ENCODE results near the gene EIF5. TPM values are rescaled to one million over a fixed set of nuclear protein-coding genes. Genes with fewer than 3 reads are reported as not detected.
A peak's percentile ranks its signal among the peaks of the same experiment; 100 is the strongest.

Gene EIF5
- total and polyA plus RNA-seq, 2 of the 8 experiments (the other 6 are each of a cell fraction or from before 2014, with no cell fraction given) = 179 to 323 TPM

- POLR2A ChIA-PET (ENCODE audit: partially characterized antibody) = no interaction called here
- Histone ChIP-seq H3K23ac (ENCODE audit: insufficient read length) (no peak overlapping the region), H2AK5ac (ENCODE audit: low read depth, low read length) (no peak overlapping the region)
Measured at GRCh38 chr14:103294091-103294490, 39.9 kb upstream of the EIF5 start.

More at GRCh38 chr14:103294091-103294490, 39.9 kb upstream of the EIF5 start:
- Histone ChIP-seq H3K27ac (ENCODE audit: low read depth, low read length) (no peak overlapping the region), H4K8ac (ENCODE audit: extremely low read depth, insufficient read depth, low read length) (peak overlapping the region; percentile 63; the same call in 1 of the 2 replicates), H3K23me2 (ENCODE audit: low read depth, low read length) (no peaks in the 10 kb centered on the region), H2BK15ac (ENCODE audit: low read length) (no peak overlapping the region), H3K9me3 (ENCODE audit: insufficient read depth in 2 of 2, low read depth in 1 of 2, low read length in 1 of 2) (no peaks in the 10 kb centered on the region), H4K20me1 (replicated peaks in 1 of 2; ENCODE audit: control insufficient read depth in 1 of 2, insufficient read depth in 2 of 2, low read length in 2 of 2) (no peaks in the 10 kb centered on the region), H3K9ac (replicated peaks in 1 of 4; ENCODE audit: extremely low read depth in 1 of 4, low read depth in 3 of 4, low read length in 3 of 4) (no peak overlapping the region), H3K79me2 (ENCODE audit: control insufficient read depth in 1 of 2, insufficient read depth in 2 of 2, low read length in 2 of 2) (no peaks in the 10 kb centered on the region), H3K18ac (ENCODE audit: extremely low read depth, low read length) (no peak overlapping the region), H2BK20ac (ENCODE audit: low read length) (no peak overlapping the region), H3K4ac (replicated peaks; ENCODE audit: insufficient read length, low read depth, low read length) (no peak overlapping the region), H3K56ac (replicated peaks; ENCODE audit: insufficient read length, low read depth, low read length) (no peak overlapping the region), H3K79me1 (ENCODE audit: low read depth, low read length) (no peaks in the 10 kb centered on the region), H2AFZ (ENCODE audit: low read length) (no peak overlapping the region), H4K91ac (replicated peaks; ENCODE audit: insufficient read length, low read length) (no peak overlapping the region), H3K36me3 (ENCODE audit: control insufficient read depth in 2 of 4, insufficient read depth in 4 of 4, low read length in 3 of 4) (no peaks in the 10 kb centered on the region), H2BK5ac (ENCODE audit: low read depth, low read length) (no peak overlapping the region), H2BK12ac (ENCODE audit: low read depth, low read length) (no peak overlapping the region), H3K4me2 (ENCODE audit: insufficient read depth in 1 of 2, low read depth in 2 of 2, low read length in 2 of 2) (no peak overlapping the region), H3K14ac (ENCODE audit: insufficient read length) (no peak overlapping the region), H4K5ac (ENCODE audit: insufficient read length, low read depth, low read length) (no peak overlapping the region), H3K4me1 (replicated peaks in 1 of 4; ENCODE audit: control insufficient read depth in 3 of 4, insufficient read depth in 4 of 4, low read length in 3 of 4) (no peaks in the 10 kb centered on the region), H2BK120ac (replicated peaks; ENCODE audit: low read depth, low read length) (no peak overlapping the region), H3K27me3 (replicated peaks in 1 of 4; ENCODE audit: control insufficient read depth in 3 of 4, extremely low read depth in 1 of 4, insufficient read depth in 3 of 4, low read length in 3 of 4) (no peaks in the 10 kb centered on the region; a peak in 1 of 7 replicates), H3K4me3 (ENCODE audit: extremely low read depth in 1 of 4, insufficient read depth in 2 of 4, low read depth in 3 of 4, low read length in 4 of 4) (no peak overlapping the region)
- no peak for DNase-seq (ENCODE audit: low read depth in 1 of 2, low spot score in 2 of 2)
- WGBS, 2 experiments (ENCODE audit: extremely low coverage in 1 of 2, insufficient coverage in 1 of 2, insufficient read length in 1 of 2, insufficient replicate concordance in 2 of 2, low coverage in 1 of 2, low lambda C conversion rate in 2 of 2, missing lambda C conversion rate in 1 of 2) = 95% methylated on average over 11 of the region's 11 CpGs; no CpG with 5 or more reads in 1 of the 2 experiments
- TF ChIP-seq KDM4A (IDR thresholded peaks at IDR 0.05; ENCODE audit: low read depth, low read length, severe bottlenecking) (no peak), RBBP5 (IDR thresholded peaks at IDR 0.05; ENCODE audit: borderline replicate concordance, low read depth, low read length) (no peak), PHF8 (conservative IDR thresholded peaks at IDR 0.05; ENCODE audit: low read depth, low read length) (no peak), CHD2 (IDR thresholded peaks at IDR 0.05; ENCODE audit: low read length) (no peak), POU5F1 (IDR thresholded peaks at IDR 0.05; ENCODE audit: low read depth, low read length) (no peak), BACH1 (IDR thresholded peaks at IDR 0.05; ENCODE audit: low read length) (no peak), EGR1 (IDR thresholded peaks at IDR 0.05; ENCODE audit: borderline replicate concordance, low read depth, low read length) (no peak)
- no peak for FAIRE-seq
- CTCF ChIA-PET (ENCODE audit: partially characterized antibody) = interaction anchor here (0.8 to 7.8 kb wide), 12 partner anchors 8 to 217 kb away, joined by 3 to 128 read pairs (median 4); partner anchors contain the start of gene TNFAIP2
